Measurements from ENCODE around the gene ERO1B.

ERO1B gene

DNA sequence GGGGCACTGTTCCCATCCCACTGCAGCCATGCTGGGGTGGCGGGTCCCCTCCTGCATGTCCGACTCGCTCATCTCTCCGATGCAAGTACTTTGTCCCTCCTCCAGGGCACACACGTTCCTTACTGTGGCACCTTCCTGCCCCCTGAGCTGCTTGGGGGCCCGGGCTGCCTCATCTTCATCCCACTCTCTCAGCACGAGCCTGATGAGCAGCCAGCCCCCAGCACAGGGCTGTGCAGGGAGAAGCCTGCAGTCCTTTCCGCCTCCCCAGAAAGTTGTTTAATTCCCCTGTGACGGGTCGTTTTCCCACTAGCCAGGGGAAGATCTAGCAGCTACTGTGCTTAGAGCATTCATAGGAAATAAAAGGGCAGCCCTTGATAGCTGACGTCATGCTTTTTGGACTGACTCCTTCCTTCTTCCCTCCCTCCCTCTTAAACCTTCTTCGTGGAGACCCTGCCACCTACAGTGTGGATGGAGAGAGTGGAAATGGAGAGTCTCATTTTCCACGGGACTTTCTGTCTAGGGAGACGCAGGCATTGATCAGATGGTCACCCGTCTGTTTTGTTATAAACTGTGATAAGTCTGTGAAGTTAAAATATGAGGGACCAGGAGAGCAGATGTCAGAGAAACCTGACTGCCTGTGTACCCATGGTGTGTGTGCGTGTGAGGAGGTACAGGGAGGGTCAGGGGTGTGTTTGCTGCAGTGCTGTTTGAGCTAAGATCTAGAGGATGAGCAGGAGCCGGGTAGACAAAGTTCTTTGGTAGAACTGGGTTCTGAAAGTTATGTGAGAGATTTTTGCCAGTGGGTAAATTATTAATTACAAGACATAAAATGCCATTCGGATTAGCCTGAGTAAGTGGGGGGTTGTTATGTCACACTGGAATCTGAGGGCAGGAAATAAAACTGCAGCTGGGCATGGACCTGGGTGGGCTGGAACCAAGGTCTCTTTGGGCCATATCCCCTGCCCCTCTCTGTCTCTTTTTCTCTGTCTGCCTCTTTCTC, 105.1 kb downstream of the ERO1B start:
- DNase-seq = no peak

DNA sequence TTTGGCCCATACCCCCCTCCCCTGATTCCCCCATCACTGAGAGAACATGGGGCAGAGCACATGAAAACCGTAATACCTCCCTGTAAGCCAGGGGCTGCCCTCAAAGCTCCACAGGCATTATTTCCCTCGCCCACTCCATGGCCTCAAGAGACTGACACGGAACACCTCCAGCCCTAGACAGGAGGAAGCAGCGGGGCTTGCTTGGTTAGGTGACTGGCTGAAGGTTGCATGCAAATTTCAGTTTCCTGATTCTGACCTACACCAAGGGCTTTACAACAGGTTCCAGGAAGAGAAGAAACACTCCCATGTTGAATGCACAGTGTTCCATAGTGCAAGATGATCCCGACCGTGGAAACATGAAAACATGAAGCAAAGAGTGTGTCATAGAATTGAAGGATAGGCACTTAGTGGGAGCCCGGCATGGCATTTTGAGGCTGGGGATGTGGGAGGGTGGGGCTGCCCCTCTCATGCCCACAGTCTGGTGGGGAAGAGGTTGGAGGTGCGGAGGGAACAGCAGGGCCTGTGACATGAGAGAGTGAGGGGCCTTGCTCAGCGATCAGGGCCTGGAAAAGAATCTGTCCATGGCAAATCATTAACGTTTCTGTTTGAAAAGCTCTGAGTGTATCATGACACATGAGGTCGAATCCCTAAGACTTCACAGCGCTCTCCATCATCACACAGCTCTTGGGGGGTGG, 106.0 kb downstream of the ERO1B start:
- no peak for DNase-seq

DNA sequence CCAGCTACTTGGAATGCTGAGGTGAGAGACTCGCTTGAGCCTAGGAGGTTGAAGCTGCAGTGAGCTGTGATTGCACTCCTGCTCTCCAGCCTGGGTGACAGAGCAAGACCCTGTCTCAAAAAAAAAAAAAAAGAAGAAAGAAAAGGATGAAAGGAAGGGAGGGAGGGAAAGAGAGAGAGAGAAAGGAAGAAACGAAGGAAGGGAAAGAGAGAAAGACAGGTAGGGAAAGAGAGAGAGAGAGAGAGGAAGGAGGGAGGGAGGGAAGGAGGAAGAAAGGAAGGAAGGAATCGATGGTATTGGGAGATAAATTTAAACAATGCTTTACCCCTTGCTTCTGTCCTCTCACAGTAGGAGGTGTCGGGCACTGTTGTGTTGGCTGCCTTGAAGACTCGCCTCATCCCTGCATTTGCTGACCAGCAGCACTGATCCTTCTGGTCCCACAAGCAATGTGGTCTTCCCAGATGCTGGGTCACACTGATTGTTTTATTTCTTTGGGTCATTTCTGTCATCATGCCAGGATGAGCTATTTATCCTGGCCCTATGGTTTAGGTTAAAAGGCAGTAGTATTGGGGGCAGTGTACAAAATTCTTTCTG, 108.5 kb downstream of the ERO1B start:
- DNase-seq = no peak

GRCh38 chr1:236172041-236172579, 109.6 kb downstream of the ERO1B start:
- DNase-seq = no peak

DNA sequence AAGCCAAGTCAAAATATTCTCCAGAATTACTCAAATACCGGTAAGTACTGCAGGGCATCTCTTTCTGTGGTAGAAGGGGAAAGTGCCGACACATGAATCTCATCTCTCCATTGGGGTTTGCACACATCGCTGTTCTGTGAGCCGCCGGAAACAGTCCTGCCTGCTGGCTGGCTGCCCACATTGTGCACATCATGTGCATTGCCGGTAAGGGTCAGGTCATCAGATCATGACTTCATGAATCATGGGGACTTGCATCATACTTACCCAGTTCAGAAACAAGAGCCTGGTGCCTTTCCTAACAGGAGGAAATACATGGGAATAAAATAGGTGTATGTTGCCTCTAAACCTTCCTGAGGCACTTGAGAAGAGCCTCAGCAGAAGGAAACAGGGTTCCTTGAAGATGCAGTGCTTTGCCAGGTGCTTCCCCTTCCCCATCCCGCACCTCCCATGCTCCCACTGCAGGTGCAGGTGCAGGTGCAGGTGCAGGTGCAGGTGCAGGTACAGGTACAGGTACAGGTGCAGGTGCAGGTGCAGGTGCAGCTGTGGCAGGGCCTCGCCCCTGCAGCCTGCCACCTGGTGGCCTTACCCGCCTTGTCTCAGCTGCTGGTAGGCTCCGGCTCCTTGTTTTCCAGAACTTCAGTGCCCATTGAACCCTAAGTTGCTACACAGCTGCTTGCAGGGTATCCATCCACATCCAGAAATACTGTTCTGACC, 112.9 kb downstream of the ERO1B start:
- DNase-seq = no peak

DNA sequence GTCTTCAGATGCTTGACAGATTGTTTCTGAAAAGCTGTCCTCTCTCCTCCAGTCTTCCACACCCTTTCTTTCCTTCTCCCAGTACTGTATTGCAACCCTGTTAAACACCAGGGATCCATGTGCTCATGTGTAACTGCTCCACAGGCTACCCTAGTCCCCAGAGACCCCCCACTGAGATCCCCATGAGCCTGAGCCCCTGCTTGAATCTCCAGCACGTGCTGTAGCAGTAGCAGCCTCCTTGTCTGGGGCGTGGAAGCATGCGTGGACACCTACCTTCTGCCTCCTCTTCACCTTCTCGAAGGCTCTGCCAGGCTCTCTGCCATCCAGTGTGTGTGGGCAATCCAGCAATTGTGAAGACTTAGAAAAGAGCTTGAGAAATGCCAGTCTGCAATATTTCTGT, 114.2 kb downstream of the ERO1B start:
- no peak for DNase-seq

DNA sequence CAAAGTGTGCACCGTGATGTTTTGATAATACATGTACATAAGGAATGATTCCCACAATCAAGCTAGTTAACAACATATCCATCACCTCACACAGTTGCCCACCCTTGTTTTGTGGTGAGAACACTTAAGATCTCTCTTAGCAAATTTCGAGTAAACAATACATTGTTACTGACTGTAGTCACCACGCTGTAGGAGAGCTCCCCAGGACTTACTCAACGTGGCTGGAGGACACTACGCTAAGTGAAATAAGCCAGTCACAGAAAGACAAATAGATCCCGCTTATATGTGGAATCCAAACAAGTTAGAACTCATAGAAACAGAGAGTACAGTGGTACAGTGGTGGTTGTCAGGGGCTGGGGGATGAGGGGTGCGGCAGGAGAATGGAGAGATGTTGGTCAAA, 114.6 kb downstream of the ERO1B start:
- no peak for DNase-seq

DNA sequence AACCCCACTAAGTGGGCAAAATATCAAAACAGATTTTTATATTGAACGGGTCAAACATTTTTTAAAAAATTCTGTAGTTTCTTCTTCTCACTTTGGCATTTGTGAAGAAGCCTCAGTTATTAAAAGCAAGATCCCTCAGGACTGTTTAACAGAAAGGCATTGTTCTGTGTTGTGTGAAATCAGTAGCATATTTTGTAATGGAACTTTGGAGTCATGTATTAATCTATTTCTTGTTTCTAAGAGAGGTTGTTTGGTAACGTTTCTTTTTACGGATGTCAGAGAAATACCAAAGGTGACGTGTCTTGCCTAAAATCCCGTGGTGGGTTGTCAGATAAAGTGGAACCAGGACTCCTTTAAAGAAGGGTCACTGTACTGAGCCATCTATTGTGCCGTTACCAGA, 115.7 kb downstream of the ERO1B start:
- no peak for DNase-seq

Data from activated T-cell treated with anti-CD3 and anti-CD28 coated beads for 4 hours (primary cell).